A549 (cell line): ENCODE measurements around the gene RUNX1. TPM values are rescaled to one million over a fixed set of nuclear protein-coding genes. Genes with fewer than 3 reads are reported as not detected.

Experiments used
- ATAC-seq, 2 experiments: fragments of 200-7000 bp in 1 of 2; fragments of >200 bp in 1 of 2; cut with Nextera tagmentation in 1 of 2; cut with Tn5 transposase in 1 of 2; 3 replicates each; pipeline versions ENCODE4 v1.8.0 to v1.9.1; 2018 to 2020; ENCODE audit warnings: mild to moderate bottlenecking in 1 of 2, moderate library complexity in 1 of 2
- CTCF ChIA-PET: fragments of 300-600 bp; sonication (Branson Sonifier 250); formaldehyde crosslinking; extraction: SDS; loops from one replicate; lab custom pipeline; 2021; ENCODE audit warnings: antibody characterized with exemption, inconsistent platforms; lab: Yijun Ruan, JAX
- POLR2A ChIA-PET: fragments of 350-600 bp; formaldehyde crosslinking; extraction: SDS; loops from one replicate; lab custom pipeline; 2021; ENCODE audit warnings: antibody characterized with exemption, inconsistent platforms; lab: Yijun Ruan, JAX
- DNase-seq, 2 experiments: peaks; one replicate each; pipeline versions ENCODE4 v3.0.0 to v3.0.0-alpha.2; 2011 to 2016; ENCODE audit warnings: low read depth in 1 of 2, low spot score in 1 of 2
- FAIRE-seq: peaks from 2 replicates; lab custom pipeline; 2011; peaks lifted over from hg19 to GRCh38; lab: Jason Lieb, UNC
- H3K27ac ChIP-seq, 2 experiments: fragments of >200 bp; sonication (Bioruptor Twin); formaldehyde crosslinking; 3 replicates each; pipeline ENCODE4 v1.5.1; 2016 to 2017
- H3K4me1 ChIP-seq: fragments of >200 bp; sonication (Bioruptor Twin); formaldehyde crosslinking; 3 replicates; pipeline ENCODE4 v1.6.1; 2016
- H3K4me2 ChIP-seq: fragments of >200 bp; sonication (Bioruptor Twin); formaldehyde crosslinking; 3 replicates; pipeline ENCODE4 v1.6.1; 2016
- H3K4me3 ChIP-seq: fragments of >200 bp; sonication (Bioruptor Twin); formaldehyde crosslinking; 3 replicates; pipeline ENCODE4 v1.5.1; 2016
- H3K9me3 ChIP-seq: fragments of >200 bp; sonication (Bioruptor Twin); formaldehyde crosslinking; 3 replicates; pipeline ENCODE4 v1.6.1; 2016
- BHLHE40 ChIP-seq: IDR thresholded peaks from 2 replicates; pipeline ENCODE4 v1.6.1; 2012; ENCODE audit warnings: low read depth, low read length, inconsistent platforms
- CHD4 ChIP-seq: fragments of 200-600 bp; sonication (generic); IDR thresholded peaks from 2 replicates; pipeline ENCODE4 v1.6.1; 2016; ENCODE audit warnings: antibody characterized with exemption, mild to moderate bottlenecking, borderline replicate concordance
- EP300 ChIP-seq, 2 experiments: fragments of >200 bp; sonication (Bioruptor Twin); formaldehyde crosslinking; IDR thresholded peaks; 2 replicates in 1 of 2; 3 replicates in 1 of 2; pipeline ENCODE4 v1.6.1; 2016 to 2017
- FOSB ChIP-seq: fragments of 250-450 bp; sonication (Bioruptor Pico); IDR thresholded peaks from 2 replicates; pipeline ENCODE4 v1.5.0; 2020; ENCODE audit warnings: mild to moderate bottlenecking, moderate library complexity
- FOSL2 ChIP-seq, 2 experiments: fragments of 450-650 bp in 1 of 2; fragments of >200 bp in 1 of 2; sonication (Bioruptor Twin) in 1 of 2; formaldehyde crosslinking; IDR thresholded peaks; 2 replicates each; pipeline versions ENCODE4 v1.5.0 to v1.6.1; 2016 to 2020; ENCODE audit warnings: mild to moderate bottlenecking in 1 of 2, moderate library complexity in 1 of 2
- HOXA7 ChIP-seq: fragments of 250-450 bp; sonication (Bioruptor Pico); IDR thresholded peaks from 2 replicates; pipeline ENCODE4 v1.5.0; 2020; ENCODE audit warnings: mild to moderate bottlenecking, moderate library complexity
- HOXB5 ChIP-seq: fragments of 250-450 bp; sonication (Bioruptor Pico); IDR thresholded peaks from 2 replicates; pipeline ENCODE4 v1.5.0; 2020; ENCODE audit warnings: mild to moderate bottlenecking, moderate library complexity
- JUN ChIP-seq, 2 experiments: fragments of >200 bp; sonication (Bioruptor Twin); formaldehyde crosslinking; IDR thresholded peaks; 2 replicates in 1 of 2; 3 replicates in 1 of 2; pipeline ENCODE4 v1.6.1; 2016 to 2017
- JUNB ChIP-seq: fragments of >200 bp; sonication (Bioruptor Twin); formaldehyde crosslinking; IDR thresholded peaks from 2 replicates; pipeline ENCODE4 v1.6.1; 2016
- KDM1A ChIP-seq: fragments of 200-600 bp; sonication (generic); IDR thresholded peaks from 2 replicates; pipeline ENCODE4 v1.6.1; 2016; ENCODE audit warnings: low read depth, mild to moderate bottlenecking
- KDM5A ChIP-seq: fragments of 200-600 bp; sonication (generic); IDR thresholded peaks from 2 replicates; pipeline ENCODE4 v1.6.1; 2016; ENCODE audit warnings: antibody characterized with exemption, mild to moderate bottlenecking
- MAFK ChIP-seq: fragments of 450-650 bp; IDR thresholded peaks from 2 replicates; pipeline ENCODE4 v1.6.1; 2014; ENCODE audit not compliant: partially characterized antibody
- MYC ChIP-seq: IDR thresholded peaks from 2 replicates; pipeline ENCODE4 v1.6.1; 2012; ENCODE audit warnings: mild to moderate bottlenecking, inconsistent platforms, low read length, improper control_type of control experiment, borderline replicate concordance
- NFE2L2 ChIP-seq: fragments of 150-350 bp; conservative IDR thresholded peaks from 2 replicates; pipeline ENCODE4 v1.6.1; 2014; ENCODE audit warnings: low read length
- NPAS2 ChIP-seq: fragments of 250-450 bp; sonication (Bioruptor Pico); IDR thresholded peaks from 2 replicates; pipeline ENCODE4 v1.8.0; 2022; ENCODE audit warnings: mild to moderate bottlenecking, moderate library complexity, borderline replicate concordance
- PBX3 ChIP-seq: IDR thresholded peaks from 2 replicates; pipeline ENCODE4 v1.6.1; 2012
- PHF8 ChIP-seq: fragments of 200-600 bp; sonication (generic); IDR thresholded peaks from 2 replicates; pipeline ENCODE4 v1.6.1; 2016; ENCODE audit warnings: low read depth, mild to moderate bottlenecking, antibody characterized with exemption, moderate library complexity, borderline replicate concordance
- RCOR1 ChIP-seq: fragments of 150-350 bp; IDR thresholded peaks from 2 replicates; pipeline ENCODE4 v1.6.1; 2014; ENCODE audit warnings: antibody characterized with exemption, low read length, low read depth
- REST ChIP-seq: fragments of 200-600 bp; sonication (generic); IDR thresholded peaks from 2 replicates; pipeline ENCODE4 v1.6.1; 2016; ENCODE audit warnings: antibody characterized with exemption, mild to moderate bottlenecking, moderate library complexity
- RFX5 ChIP-seq: fragments of 450-650 bp; IDR thresholded peaks from 2 replicates; pipeline ENCODE4 v1.7.1; 2014; ENCODE audit warnings: antibody characterized with exemption, mild to moderate bottlenecking, moderate library complexity
- RNF2 ChIP-seq: fragments of 200-600 bp; sonication (generic); IDR thresholded peaks from 2 replicates; pipeline ENCODE4 v1.6.1; 2016; ENCODE audit warnings: low read depth, mild to moderate bottlenecking, antibody characterized with exemption, moderate library complexity, borderline replicate concordance
- SMC3 ChIP-seq: fragments of >200 bp; sonication (Bioruptor Twin); formaldehyde crosslinking; IDR thresholded peaks from 3 replicates; pipeline ENCODE4 v1.6.1; 2018; ENCODE audit warnings: inconsistent platforms
- ZFP36 ChIP-seq: fragments of 450-650 bp; IDR thresholded peaks from 2 replicates; pipeline ENCODE4 v1.6.1; 2014; ENCODE audit warnings: borderline replicate concordance; ENCODE audit not compliant: partially characterized antibody
- WGBS: methylation state at CpG from one replicate; pipeline ENCODE4 v1.1.6; 2017; ENCODE audit errors: missing lambda C conversion rate; 5-methylcytosine and 5-hydroxymethylcytosine counted together
- polyA plus RNA-seq, 4 experiments: library from polyadenylated mRNA; depleted of rRNA in 3 of 4; stranded (reverse); fragments of >200 nt; fragmentation: RNase III in 1 of 4; extraction: RNeasy Plus Mini Kit Qiagen cat#74134 plus additional on column Dnase treatment in 1 of 4; gene quantifications; 2 replicates in 3 of 4; 3 replicates in 1 of 4; pipeline ENCODE4 v1.2.3, GENCODE V29; 2011 to 2017
- TF ChIP-seq, protein P1 (sequence below): IDR thresholded peaks from 2 replicates; pipeline ENCODE4 v1.6.1; 2012
- TF ChIP-seq, protein P2 (sequence below): fragments of 150-350 bp; IDR thresholded peaks from 2 replicates; pipeline ENCODE4 v1.6.1; 2014; ENCODE audit warnings: low read depth, mild to moderate bottlenecking, low read length
- TF ChIP-seq, protein P3 (sequence below): fragments of >200 bp; sonication (Bioruptor Twin); formaldehyde crosslinking; IDR thresholded peaks from 2 replicates; pipeline ENCODE4 v1.6.1; 2016

RUNX1 gene
- polyA plus RNA-seq, 2 of the 4 experiments (the other 2 are of a cell fraction) = 5.5 TPM

GRCh38 chr21:34807146-34807880, 241.8 kb downstream of the RUNX1 start (continued):
- TF ChIP-seq FOSB (no peak), EP300 (IDR thresholded peaks at IDR 0.05) (peak in 1 of 2 experiments; percentile 57; a peak in 2 of 5 replicates), BHLHE40 (no peak), KDM1A (no peak), NPAS2 (CRISPR knock-in tag) (no peak), ZFP36 (no peak), MYC (no peak), JUNB (peak; percentile 63), NFE2L2 (no peak), RCOR1 (no peak), RFX5 (no peak), FOSL2 (IDR thresholded peaks at IDR 0.05) (no peak; the same call in 1 of the 2 replicates), FOSL2 (CRISPR knock-in tag; IDR thresholded peaks at IDR 0.05) (peak; percentile 83), PHF8 (no peak), MAFK (peak; percentile 9)
- TF ChIP-seq, protein P1, sequence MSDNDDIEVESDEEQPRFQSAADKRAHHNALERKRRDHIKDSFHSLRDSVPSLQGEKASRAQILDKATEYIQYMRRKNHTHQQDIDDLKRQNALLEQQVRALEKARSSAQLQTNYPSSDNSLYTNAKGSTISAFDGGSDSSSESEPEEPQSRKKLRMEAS = peak; percentile 42; the same call in 1 of the 2 replicates

- no peak overlapping the region for H3K4me2 ChIP-seq
- WGBS = 89% methylated on average over 3 of the region's 3 CpGs
- no peak for FAIRE-seq
Observed at GRCh38 chr21:34806423-34806822, 242.7 kb downstream of the RUNX1 start.

More at GRCh38 chr21:34806423-34806822, 242.7 kb downstream of the RUNX1 start:
- no peak overlapping the region for H3K4me3 ChIP-seq
- H3K27ac ChIP-seq = peak overlapping the region; percentile 64 to 97; a peak in 5 of 6 replicates
- no peak for DNase-seq
- ChIA-PET POLR2A (interaction anchor here (2.4 kb wide), 1 partner anchor 82 kb away, joined by 12 read pairs; no protein-coding TSS in a partner anchor), CTCF (interaction anchor here (0.6 kb wide), 2 partner anchors 96 to 1309 kb away, joined by 3 to 4 read pairs; no protein-coding TSS in a partner anchor)
- ATAC-seq = no peak
- peaks cover 54% of the 10 kb centered on the region for H3K4me1 ChIP-seq
- peaks cover 26% of the 10 kb centered on the region for H3K9me3 ChIP-seq
- TF ChIP-seq SMC3 (no peak), HOXB5 (CRISPR knock-in tag) (no peak), PBX3 (no peak), RNF2 (no peak), EP300 (IDR thresholded peaks at IDR 0.05) (no peak), KDM1A (no peak), JUN (IDR thresholded peaks at IDR 0.05) (no peak), RFX5 (no peak), CHD4 (no peak), HOXA7 (CRISPR knock-in tag) (no peak), REST (no peak), NPAS2 (CRISPR knock-in tag) (no peak), PHF8 (no peak), BHLHE40 (no peak), KDM5A (no peak)
- TF ChIP-seq, protein P2, sequence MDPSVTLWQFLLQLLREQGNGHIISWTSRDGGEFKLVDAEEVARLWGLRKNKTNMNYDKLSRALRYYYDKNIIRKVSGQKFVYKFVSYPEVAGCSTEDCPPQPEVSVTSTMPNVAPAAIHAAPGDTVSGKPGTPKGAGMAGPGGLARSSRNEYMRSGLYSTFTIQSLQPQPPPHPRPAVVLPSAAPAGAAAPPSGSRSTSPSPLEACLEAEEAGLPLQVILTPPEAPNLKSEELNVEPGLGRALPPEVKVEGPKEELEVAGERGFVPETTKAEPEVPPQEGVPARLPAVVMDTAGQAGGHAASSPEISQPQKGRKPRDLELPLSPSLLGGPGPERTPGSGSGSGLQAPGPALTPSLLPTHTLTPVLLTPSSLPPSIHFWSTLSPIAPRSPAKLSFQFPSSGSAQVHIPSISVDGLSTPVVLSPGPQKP = no peak
- TF ChIP-seq, protein P3, sequence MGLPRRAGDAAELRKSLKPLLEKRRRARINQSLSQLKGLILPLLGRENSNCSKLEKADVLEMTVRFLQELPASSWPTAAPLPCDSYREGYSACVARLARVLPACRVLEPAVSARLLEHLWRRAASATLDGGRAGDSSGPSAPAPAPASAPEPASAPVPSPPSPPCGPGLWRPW = no peak
